Measurements from ENCODE around the gene HLA-DMA.
"Not testable (repeated sequence)": the region's sequence is repeated elsewhere in the genome, so short reads cannot be mapped to it uniquely, and the experiment has no call there.

Gene HLA-DMA

DNA sequence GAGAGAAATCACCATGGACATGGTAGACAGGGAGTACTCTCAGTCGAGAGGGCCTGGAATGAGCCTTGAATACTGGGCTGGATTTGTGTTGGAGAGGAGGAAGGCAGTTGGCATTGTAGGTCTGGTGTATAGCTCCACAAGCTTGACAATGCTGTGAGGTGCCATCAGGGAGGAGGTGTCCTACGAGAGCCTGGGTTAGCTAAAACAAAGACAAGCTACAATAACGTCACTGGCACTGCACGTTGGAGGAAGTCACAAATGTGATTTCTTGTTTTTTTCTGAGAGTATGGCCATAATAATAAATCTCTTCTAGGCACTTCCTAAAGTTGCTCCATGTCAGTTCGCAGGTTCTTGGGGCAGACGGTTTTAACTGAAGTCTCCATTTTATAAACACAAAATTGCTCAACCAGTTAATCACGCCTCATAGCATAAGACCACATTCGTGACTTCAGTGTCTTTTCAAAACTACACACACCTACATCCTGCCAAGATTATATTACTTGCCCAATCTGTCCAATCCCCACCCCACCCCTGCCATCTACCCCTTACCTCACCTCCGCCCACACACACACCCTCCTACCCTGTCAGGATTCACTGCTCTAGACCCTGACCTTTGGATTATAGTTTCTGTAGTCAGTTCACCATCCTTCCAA, 7.7 kb downstream of the HLA-DMA start:
- Histone ChIP-seq H2BK5ac (ENCODE audit: low read depth, low read length, poor library complexity) (no peak overlapping the region), H3K9ac (ENCODE audit: low read length) (no peak overlapping the region), H2AK5ac (ENCODE audit: low read length) (no peak overlapping the region), H3K23ac (ENCODE audit: low read length) (no peak overlapping the region), H3K36me3 (ENCODE audit: control insufficient read depth in 1 of 2, insufficient read depth in 2 of 2, low read length in 2 of 2) (no peaks in the 10 kb centered on the region), H3K79me1 (ENCODE audit: low read length) (no peaks in the 10 kb centered on the region), H4K8ac (ENCODE audit: low read depth, low read length) (no peak overlapping the region), H2AFZ (ENCODE audit: insufficient read depth, low read length, poor library complexity) (no peak overlapping the region), H3K4me3 (ENCODE audit: low read depth, low read length) (no peak overlapping the region), H3K27me3 (ENCODE audit: insufficient read depth, low read length) (no peaks in the 10 kb centered on the region), H3K79me2 (ENCODE audit: control insufficient read depth, insufficient read depth, low read length, poor library complexity) (no peaks in the 10 kb centered on the region), H3K4me2 (ENCODE audit: low read length) (no peak overlapping the region), H3K27ac (ENCODE audit: low read depth, low read length) (no peak overlapping the region), H2BK12ac (ENCODE audit: low read length) (no peak overlapping the region), H4K91ac (ENCODE audit: low read depth, low read length) (no peak overlapping the region), H2BK120ac (ENCODE audit: insufficient read depth, low read length, poor library complexity) (no peak overlapping the region), H3K9me3 (ENCODE audit: insufficient read depth, low read depth, low read length) (no peaks in the 10 kb centered on the region), H3K4me1 (ENCODE audit: control insufficient read depth in 1 of 2, insufficient read depth in 2 of 2, low read length in 2 of 2) (no peaks in the 10 kb centered on the region), H3K4ac (ENCODE audit: low read depth, low read length) (no peak overlapping the region), H3K18ac (ENCODE audit: low read length) (no peak overlapping the region), H3K14ac (ENCODE audit: low read length) (no peak overlapping the region), H4K12ac (ENCODE audit: low read depth, low read length) (no peak overlapping the region)
- 100% methylated on average over 1 of the region's 9 CpGs for WGBS (ENCODE audit: extremely low coverage, insufficient coverage, insufficient read length)
- no peak for DNase-seq

DNA sequence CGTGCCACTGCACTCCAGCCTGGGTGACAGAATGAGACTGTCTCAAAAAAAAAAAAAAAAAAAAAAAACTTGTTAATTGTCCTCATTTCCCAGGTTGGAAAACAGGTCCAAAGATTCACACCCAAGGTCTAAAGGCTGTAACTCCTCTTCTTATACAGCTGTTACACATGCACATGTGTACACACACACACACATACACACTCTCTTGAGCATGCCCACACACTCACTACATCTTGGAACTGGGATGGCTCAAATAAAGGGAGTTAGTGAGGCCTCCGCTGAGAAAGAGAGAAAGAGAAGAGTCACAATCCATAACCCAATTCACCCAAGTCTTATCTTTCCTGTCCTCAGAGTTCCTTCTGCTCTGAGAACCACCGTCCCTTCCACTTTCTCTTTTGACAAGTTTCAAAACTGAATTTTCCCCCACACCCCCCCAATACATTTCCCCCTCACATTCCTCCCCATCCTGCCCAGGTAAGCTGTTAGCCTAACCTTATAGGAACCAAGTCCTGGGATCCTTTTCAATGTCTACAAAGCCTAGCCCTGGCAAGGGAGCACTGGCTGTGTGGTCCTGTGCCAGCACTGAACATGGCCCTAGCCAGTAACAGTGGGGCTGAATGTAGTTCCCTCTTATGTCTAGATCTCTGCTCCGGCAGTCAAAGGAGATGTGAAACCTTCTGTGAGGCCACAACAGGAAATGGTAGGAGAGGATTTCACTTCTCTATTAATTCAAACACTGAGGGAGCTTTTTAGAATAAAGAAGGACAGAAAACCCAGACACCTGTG, 8.8 kb downstream of the HLA-DMA start:
- Histone ChIP-seq H3K4ac (ENCODE audit: low read depth, low read length) (no peak overlapping the region), H4K8ac (ENCODE audit: low read depth, low read length) (no peak overlapping the region), H2AK5ac (ENCODE audit: low read length) (no peak overlapping the region), H3K4me2 (ENCODE audit: low read length) (no peak overlapping the region), H2BK12ac (ENCODE audit: low read length) (no peak overlapping the region), H2BK120ac (ENCODE audit: insufficient read depth, low read length, poor library complexity) (no peak overlapping the region), H3K14ac (ENCODE audit: low read length) (no peak overlapping the region), H4K91ac (ENCODE audit: low read depth, low read length) (no peak overlapping the region), H3K4me1 (ENCODE audit: control insufficient read depth in 1 of 2, insufficient read depth in 2 of 2, low read length in 2 of 2) (no peaks in the 10 kb centered on the region), H3K79me2 (ENCODE audit: control insufficient read depth, insufficient read depth, low read length, poor library complexity) (no peaks in the 10 kb centered on the region), H3K18ac (ENCODE audit: low read length) (no peak overlapping the region), H3K23ac (ENCODE audit: low read length) (no peak overlapping the region), H3K9me3 (ENCODE audit: insufficient read depth, low read depth, low read length) (no peaks in the 10 kb centered on the region), H3K4me3 (ENCODE audit: low read depth, low read length) (no peak overlapping the region), H3K79me1 (ENCODE audit: low read length) (no peaks in the 10 kb centered on the region), H3K27ac (ENCODE audit: low read depth, low read length) (no peak overlapping the region), H3K9ac (ENCODE audit: low read length) (no peak overlapping the region), H3K36me3 (ENCODE audit: control insufficient read depth in 1 of 2, insufficient read depth in 2 of 2, low read length in 2 of 2) (no peaks in the 10 kb centered on the region), H4K12ac (ENCODE audit: low read depth, low read length) (no peak overlapping the region), H3K27me3 (ENCODE audit: insufficient read depth, low read length) (no peaks in the 10 kb centered on the region), H2AFZ (ENCODE audit: insufficient read depth, low read length, poor library complexity) (no peak overlapping the region), H2BK5ac (ENCODE audit: low read depth, low read length, poor library complexity) (no peak overlapping the region)
- peak in 1 of 2 donors; percentile 28 for DNase-seq
- WGBS (ENCODE audit: extremely low coverage, insufficient coverage, insufficient read length): no CpG with 5 or more reads among the region's 4 CpGs

DNA sequence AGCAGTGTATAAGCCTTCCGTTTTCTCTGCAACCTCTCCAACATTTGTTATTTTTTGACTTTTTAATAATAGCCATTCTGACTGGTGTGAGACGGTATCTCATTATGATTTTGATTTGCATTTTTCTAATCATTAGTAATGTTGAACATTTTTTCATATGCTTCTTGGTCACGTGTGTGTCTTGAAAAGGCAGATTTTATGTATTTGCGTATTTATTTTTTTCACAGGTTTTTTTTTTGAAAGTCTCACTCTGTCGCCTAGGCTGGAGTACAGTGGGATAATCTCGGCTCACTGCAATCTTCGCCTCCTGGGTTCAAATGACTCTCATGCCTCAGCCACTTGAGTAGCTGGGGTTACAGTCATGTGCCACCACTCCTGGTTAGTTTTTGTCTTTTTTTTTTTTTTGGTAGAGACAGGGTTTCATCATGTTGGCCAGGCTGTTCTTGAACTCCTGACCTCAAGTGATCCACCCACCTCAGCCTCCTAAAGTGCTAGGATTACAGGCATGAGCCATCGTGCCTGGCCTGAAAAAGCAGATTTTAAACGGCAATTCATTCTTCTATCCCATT, 10.3 kb downstream of the HLA-DMA start:
- not testable (repeated sequence) for H2BK12ac ChIP-seq (ENCODE audit: low read length); H3K4me1 ChIP-seq (ENCODE audit: control insufficient read depth in 1 of 2, insufficient read depth in 2 of 2, low read length in 2 of 2); H2BK5ac ChIP-seq (ENCODE audit: low read depth, low read length, poor library complexity); H3K9ac ChIP-seq (ENCODE audit: low read length); H2AK5ac ChIP-seq (ENCODE audit: low read length); H3K79me1 ChIP-seq (ENCODE audit: low read length); H3K4ac ChIP-seq (ENCODE audit: low read depth, low read length); DNase-seq; H4K91ac ChIP-seq (ENCODE audit: low read depth, low read length); H3K18ac ChIP-seq (ENCODE audit: low read length); H4K8ac ChIP-seq (ENCODE audit: low read depth, low read length); H3K4me3 ChIP-seq (ENCODE audit: low read depth, low read length); H3K36me3 ChIP-seq (ENCODE audit: control insufficient read depth in 1 of 2, insufficient read depth in 2 of 2, low read length in 2 of 2); H4K12ac ChIP-seq (ENCODE audit: low read depth, low read length); H3K79me2 ChIP-seq (ENCODE audit: control insufficient read depth, insufficient read depth, low read length, poor library complexity); H3K27me3 ChIP-seq (ENCODE audit: insufficient read depth, low read length); H2AFZ ChIP-seq (ENCODE audit: insufficient read depth, low read length, poor library complexity); H3K14ac ChIP-seq (ENCODE audit: low read length); H3K9me3 ChIP-seq (ENCODE audit: insufficient read depth, low read depth, low read length); H3K27ac ChIP-seq (ENCODE audit: low read depth, low read length); H3K4me2 ChIP-seq (ENCODE audit: low read length); H2BK120ac ChIP-seq (ENCODE audit: insufficient read depth, low read length, poor library complexity); H3K23ac ChIP-seq (ENCODE audit: low read length)
- no CpG with 5 or more reads among the region's 9 CpGs for WGBS (ENCODE audit: extremely low coverage, insufficient coverage, insufficient read length)

DNA sequence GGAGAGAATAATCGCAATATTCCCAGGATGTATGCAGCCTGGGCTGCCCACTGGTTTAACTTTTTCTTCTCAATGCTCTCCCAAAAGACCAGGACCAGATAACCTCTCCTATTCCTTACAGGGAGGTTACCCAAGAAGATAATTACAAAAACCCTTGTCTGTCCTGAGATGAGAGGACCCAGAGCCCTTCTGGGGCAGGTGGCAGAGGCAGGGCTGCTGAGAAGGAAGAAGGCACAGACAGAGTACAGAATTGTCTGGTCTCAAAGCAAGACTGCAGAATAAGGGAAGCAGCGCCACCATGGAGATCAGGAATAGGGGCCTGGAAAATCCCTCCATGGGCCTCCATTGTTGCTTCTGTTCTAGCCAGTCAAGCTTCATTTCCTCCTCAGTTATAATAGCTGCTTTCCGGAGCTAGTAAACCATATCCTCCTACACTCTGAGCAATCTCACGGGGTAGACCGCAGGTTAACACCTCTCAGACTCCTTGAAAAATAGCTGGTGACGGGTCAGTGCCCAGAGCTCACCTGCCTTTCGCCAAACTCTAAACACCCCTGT, 11.6 kb downstream of the HLA-DMA start:
- no CpG with 5 or more reads among the region's 7 CpGs for WGBS (ENCODE audit: extremely low coverage, insufficient coverage, insufficient read length)
- no peak overlapping the region for H3K23ac ChIP-seq (ENCODE audit: low read length)
- H2BK12ac ChIP-seq (ENCODE audit: low read length): no peak overlapping the region
- no peak overlapping the region for H3K9ac ChIP-seq (ENCODE audit: low read length)
- H4K91ac ChIP-seq (ENCODE audit: low read depth, low read length): no peak overlapping the region
- no peak overlapping the region for H4K8ac ChIP-seq (ENCODE audit: low read depth, low read length)
- H3K79me2 ChIP-seq (ENCODE audit: control insufficient read depth, insufficient read depth, low read length, poor library complexity): no peaks in the 10 kb centered on the region
- no peaks in the 10 kb centered on the region for H3K36me3 ChIP-seq (ENCODE audit: control insufficient read depth in 1 of 2, insufficient read depth in 2 of 2, low read length in 2 of 2)
- no peak overlapping the region for H3K27ac ChIP-seq (ENCODE audit: low read depth, low read length)
- no peaks in the 10 kb centered on the region for H3K79me1 ChIP-seq (ENCODE audit: low read length)
- no peaks in the 10 kb centered on the region for H3K9me3 ChIP-seq (ENCODE audit: insufficient read depth, low read depth, low read length)
- no peak overlapping the region for H2BK120ac ChIP-seq (ENCODE audit: insufficient read depth, low read length, poor library complexity)
- H3K4ac ChIP-seq (ENCODE audit: low read depth, low read length): no peak overlapping the region
- DNase-seq: peak in 1 of 2 donors; percentile 12
- H3K4me1 ChIP-seq (ENCODE audit: control insufficient read depth in 1 of 2, insufficient read depth in 2 of 2, low read length in 2 of 2): no peaks in the 10 kb centered on the region
- H2AFZ ChIP-seq (ENCODE audit: insufficient read depth, low read length, poor library complexity): no peak overlapping the region
- H3K14ac ChIP-seq (ENCODE audit: low read length): no peak overlapping the region
- H3K27me3 ChIP-seq (ENCODE audit: insufficient read depth, low read length): no peaks in the 10 kb centered on the region
- H2BK5ac ChIP-seq (ENCODE audit: low read depth, low read length, poor library complexity): no peak overlapping the region
- no peak overlapping the region for H3K4me3 ChIP-seq (ENCODE audit: low read depth, low read length)
- no peak overlapping the region for H3K18ac ChIP-seq (ENCODE audit: low read length)
- no peak overlapping the region for H4K12ac ChIP-seq (ENCODE audit: low read depth, low read length)
- no peak overlapping the region for H3K4me2 ChIP-seq (ENCODE audit: low read length)
- H2AK5ac ChIP-seq (ENCODE audit: low read length): no peak overlapping the region

Data from trophoblast cell (in vitro differentiated cells and primary cell).